Epithelial cell of esophagus (primary cell): Measurements from ENCODE around the gene MON2.
"Not testable (repeated sequence)": the region's sequence is repeated elsewhere in the genome, so short reads cannot be mapped to it uniquely, and the experiment has no call there.

Experiments used
- DNase-seq: peaks from one replicate; pipeline ENCODE4 v3.0.0; 2010; ENCODE audit warnings: low read depth
- H3K4me3 ChIP-seq: 2 replicates; pipeline ENCODE4 v1.5.1; 2011; ENCODE audit warnings: mild to moderate bottlenecking, low read length, control low read depth
- TF ChIP-seq, protein P1 (sequence below): IDR thresholded peaks from 2 replicates; pipeline ENCODE4 v1.5.1; 2011; ENCODE audit warnings: low read depth, mild to moderate bottlenecking, low read length, control low read depth, inconsistent platforms; ENCODE audit not compliant: insufficient read depth; ENCODE audit errors: missing control alignments

The MON2 gene

GRCh38 chr12:62482769-62483168 lies 16.1 kb downstream of the MON2 start:
- TF ChIP-seq, protein P1, sequence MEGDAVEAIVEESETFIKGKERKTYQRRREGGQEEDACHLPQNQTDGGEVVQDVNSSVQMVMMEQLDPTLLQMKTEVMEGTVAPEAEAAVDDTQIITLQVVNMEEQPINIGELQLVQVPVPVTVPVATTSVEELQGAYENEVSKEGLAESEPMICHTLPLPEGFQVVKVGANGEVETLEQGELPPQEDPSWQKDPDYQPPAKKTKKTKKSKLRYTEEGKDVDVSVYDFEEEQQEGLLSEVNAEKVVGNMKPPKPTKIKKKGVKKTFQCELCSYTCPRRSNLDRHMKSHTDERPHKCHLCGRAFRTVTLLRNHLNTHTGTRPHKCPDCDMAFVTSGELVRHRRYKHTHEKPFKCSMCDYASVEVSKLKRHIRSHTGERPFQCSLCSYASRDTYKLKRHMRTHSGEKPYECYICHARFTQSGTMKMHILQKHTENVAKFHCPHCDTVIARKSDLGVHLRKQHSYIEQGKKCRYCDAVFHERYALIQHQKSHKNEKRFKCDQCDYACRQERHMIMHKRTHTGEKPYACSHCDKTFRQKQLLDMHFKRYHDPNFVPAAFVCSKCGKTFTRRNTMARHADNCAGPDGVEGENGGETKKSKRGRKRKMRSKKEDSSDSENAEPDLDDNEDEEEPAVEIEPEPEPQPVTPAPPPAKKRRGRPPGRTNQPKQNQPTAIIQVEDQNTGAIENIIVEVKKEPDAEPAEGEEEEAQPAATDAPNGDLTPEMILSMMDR: no peak
- no peak overlapping the region for H3K4me3 ChIP-seq
- no peak for DNase-seq

DNA sequence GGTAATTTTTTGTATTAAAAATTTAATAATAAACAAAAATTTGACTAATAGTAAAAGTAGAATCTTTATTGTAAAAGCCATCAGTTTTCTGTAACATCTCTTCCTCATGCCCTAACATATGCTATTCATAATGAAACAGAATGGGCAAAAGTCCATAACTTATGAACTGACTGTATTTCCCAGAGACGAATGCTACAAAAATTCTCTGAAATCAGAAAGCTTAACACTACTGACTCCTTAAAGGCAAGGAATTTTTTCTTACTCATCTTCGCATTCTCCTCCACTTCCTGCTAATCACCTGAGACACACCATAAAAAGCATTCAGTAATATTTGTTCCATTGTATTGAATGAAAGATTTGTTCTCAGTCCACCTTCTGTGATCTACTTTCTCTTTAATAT lies 17.6 kb downstream of the MON2 start:
- peak; percentile 49 for DNase-seq
- TF ChIP-seq, protein P1: no peak

GRCh38 chr12:62505786-62506185 lies 39.2 kb downstream of the MON2 start:
- no peak overlapping the region for H3K4me3 ChIP-seq
- TF ChIP-seq, protein P1: no peak
- DNase-seq: no peak

More for the DNA sequence above, 17.6 kb downstream of the MON2 start:
- H3K4me3 ChIP-seq: no peak overlapping the region

DNA sequence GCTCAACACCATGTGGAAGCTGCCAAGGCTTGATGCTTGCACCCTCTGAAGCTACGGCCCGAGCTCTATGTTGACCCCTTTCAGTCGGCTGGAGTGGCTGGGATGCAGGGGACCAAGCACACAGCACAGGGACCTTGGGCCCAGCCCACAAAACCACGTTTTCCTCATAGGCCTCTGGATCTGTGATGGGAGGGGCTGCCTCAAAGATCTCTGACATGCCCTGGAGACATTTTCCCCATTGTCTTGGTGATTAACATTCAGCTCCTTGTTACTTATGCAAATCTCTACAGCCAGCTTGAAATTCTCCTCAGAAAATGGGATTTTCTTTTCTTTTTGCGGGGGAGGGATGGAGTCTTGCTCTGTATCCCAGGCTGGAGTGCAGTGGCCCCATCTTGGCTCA lies 46.3 kb downstream of the MON2 start:
- TF ChIP-seq, protein P1: no peak
- DNase-seq: no peak
- no peak overlapping the region for H3K4me3 ChIP-seq

- not testable (repeated sequence) for H3K4me3 ChIP-seq, DNase-seq
Observed at GRCh38 chr12:62514080-62514479, 47.5 kb downstream of the MON2 start.

- no peak for DNase-seq
- no peak overlapping the region for H3K4me3 ChIP-seq
- TF ChIP-seq, protein P1: no peak
Observed at GRCh38 chr12:62516927-62517326, 50.3 kb downstream of the MON2 start.

GRCh38 chr12:62517887-62518286 lies 51.3 kb downstream of the MON2 start:
- TF ChIP-seq, protein P1: no peak
- no peak for DNase-seq

More at GRCh38 chr12:62517887-62518286, 51.3 kb downstream of the MON2 start:
- H3K4me3 ChIP-seq: no peak overlapping the region
